ENCODE measurements around the gene PRDM16.

Gene PRDM16

GRCh38 chr1:3474016-3474415, 405.0 kb downstream of the PRDM16 start:
- no peak for DNase-seq

DNA sequence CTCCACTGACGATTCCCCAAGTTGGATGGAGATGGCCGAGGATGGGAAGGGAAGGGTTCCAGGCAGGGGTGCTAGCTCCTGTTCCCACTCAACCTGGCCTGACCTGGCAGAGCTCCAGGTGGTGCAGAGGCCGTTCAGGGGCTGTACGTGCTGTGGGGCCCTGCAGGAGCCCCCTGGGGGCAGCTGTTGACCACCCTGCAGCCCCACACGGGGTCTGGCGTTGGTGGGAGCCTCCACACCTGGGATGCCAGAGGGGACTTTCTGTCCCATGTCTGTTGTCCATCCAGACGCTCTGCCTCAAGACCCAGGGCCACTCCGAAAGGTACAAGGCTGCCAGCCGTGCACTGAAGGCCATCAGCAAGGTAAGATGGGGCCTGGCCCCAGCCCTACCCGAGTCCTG, 405.4 kb downstream of the PRDM16 start:
- no peak for DNase-seq

DNA sequence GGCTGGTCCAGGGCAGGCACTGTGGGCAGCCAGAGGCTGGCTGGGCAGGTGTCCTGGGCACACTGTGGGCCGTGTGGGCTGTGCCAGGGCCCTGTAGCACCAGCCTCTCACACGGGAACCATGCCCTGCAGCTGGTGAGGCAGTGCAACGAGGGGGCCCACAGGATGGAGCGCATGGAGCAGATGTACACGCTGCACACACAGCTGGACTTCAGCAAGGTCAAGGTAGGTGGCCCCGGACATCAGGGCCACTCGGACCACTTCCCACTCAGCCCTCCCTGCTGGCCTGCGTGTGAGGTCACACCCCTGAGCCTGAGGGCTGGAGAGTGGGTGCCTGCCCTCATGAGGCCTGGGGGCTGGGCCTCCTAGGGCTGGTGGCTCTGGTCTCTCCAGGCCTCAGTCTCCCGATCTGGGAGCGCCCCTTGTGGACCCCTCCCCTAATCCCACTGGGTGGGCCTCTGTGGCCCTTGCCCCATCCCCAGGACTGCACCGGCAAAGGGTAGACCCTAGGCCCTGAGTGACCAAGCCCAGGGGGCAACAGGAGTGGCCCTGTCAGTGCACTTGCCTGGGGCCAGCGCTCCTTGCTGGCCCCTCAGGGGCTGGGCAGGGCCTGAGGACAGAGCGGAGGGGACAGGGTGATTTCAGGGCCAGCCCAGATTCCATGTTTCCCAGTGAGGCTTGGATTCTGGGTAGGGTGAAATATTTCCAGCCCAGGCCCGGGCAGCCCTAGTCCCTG, 407.0 kb downstream of the PRDM16 start:
- DNase-seq, result no peak

DNA sequence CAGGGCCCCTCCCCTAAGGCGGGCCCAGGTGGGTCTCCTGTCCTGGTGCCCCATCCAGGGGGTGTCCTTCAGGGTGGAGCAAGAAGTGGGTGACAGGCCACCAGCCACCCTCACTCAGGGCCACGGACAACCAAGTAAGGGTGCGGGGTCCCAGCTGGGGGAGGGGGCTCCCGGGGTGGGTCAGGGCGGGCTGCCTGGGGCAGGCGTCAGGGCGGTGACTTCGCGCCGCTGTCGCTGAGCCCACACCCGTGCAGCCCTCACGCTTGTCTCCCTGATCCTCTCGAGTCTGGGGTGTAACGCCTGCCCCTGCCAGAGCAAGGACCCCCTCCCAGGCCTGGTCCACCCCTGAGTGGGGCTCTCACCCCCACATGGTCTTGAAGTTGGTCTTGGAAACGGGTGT, 407.7 kb downstream of the PRDM16 start:
- no peak for DNase-seq

- DNase-seq, result no peak
Observed at GRCh38 chr1:3477241-3477995, 408.4 kb downstream of the PRDM16 start.

GRCh38 chr1:3478187-3478586, 409.2 kb downstream of the PRDM16 start:
- DNase-seq, result no peak

GRCh38 chr1:3479511-3480368, 410.7 kb downstream of the PRDM16 start:
- DNase-seq, result no peak

DNA sequence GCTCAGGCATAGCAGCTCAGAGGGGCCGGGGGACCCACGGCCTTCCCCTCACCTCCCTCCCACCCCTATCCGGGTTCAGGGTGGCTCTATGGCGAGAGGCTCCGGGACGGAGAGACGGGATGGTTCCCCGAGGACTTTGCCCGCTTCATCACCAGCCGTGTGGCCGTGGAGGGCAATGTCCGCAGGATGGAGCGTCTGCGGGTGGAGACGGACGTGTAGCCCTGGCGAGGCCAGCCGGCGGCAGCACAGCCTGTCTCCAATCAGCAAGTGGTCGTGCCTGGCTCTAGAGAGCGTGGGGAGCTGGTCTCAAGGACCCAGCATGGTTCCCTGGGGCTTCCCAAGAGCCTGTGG, 411.3 kb downstream of the PRDM16 start:
- DNase-seq, result no peak

GRCh38 chr1:3481046-3481445, 412.0 kb downstream of the PRDM16 start:
- no peak for DNase-seq

- DNase-seq, result no peak
Observed at GRCh38 chr1:3481836-3482375, 412.9 kb downstream of the PRDM16 start.

- no peak for DNase-seq
Observed at GRCh38 chr1:3482378-3482849, 413.4 kb downstream of the PRDM16 start.

DNA sequence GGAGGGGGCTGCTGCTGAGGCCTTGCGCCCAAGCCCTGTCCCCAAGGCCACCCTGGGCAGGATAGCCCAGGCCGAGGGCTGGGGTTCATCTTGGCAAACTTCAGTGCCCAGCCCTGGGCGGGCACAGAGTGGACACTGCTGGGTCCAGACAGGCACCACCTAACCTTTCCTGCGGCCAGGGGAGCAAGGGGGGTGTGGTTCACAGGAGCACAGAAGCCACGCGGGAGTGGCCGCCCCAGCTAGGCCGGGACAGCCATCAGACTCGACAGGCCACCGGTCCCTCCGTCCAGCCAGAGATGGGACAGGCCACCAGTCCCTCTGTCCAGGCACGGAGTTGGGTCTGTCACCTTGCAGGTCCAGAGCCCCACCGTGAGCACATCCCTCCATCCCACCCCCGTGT, 414.4 kb downstream of the PRDM16 start:
- DNase-seq, result no peak

GRCh38 chr1:3483801-3484444, 414.9 kb downstream of the PRDM16 start:
- no peak for DNase-seq

- no peak for DNase-seq
Observed at GRCh38 chr1:3485016-3485415, 416.0 kb downstream of the PRDM16 start.
